ENCODE results near the gene ALDH2. TPM values are rescaled to one million over a fixed set of nuclear protein-coding genes. Genes with fewer than 3 reads are reported as not detected.
"Not testable (repeated sequence)": the region's sequence is repeated elsewhere in the genome, so short reads cannot be mapped to it uniquely, and the experiment has no call there.

The ALDH2 gene
- polyA plus RNA-seq (2011; rRNA removed), result 44.5 and 48.8 TPM in 2 replicates
- polyA minus RNA-seq (2011; rRNA and poly(A)+ RNA removed), result 22.3 and 25.7 TPM in 2 replicates

- peak within 1 kb of the TSS; percentile 73 for H3K4me3 ChIP-seq (ENCODE audit: low read depth, low read length)
- ChIA-PET CTCF (interaction anchor here (0.8 to 1.3 kb wide), 2 partner anchors 13 to 33 kb away, joined by 3 to 4 read pairs; no protein-coding TSS in a partner anchor), POLR2A (interaction anchor here (0.6 kb wide), 1 partner anchor 9 kb away, joined by 6 read pairs; no protein-coding TSS in a partner anchor)
- no peaks in the 10 kb centered on the region for H3K27me3 ChIP-seq (ENCODE audit: control insufficient read depth, insufficient read depth, low read length)
- no peak; the same call in 1 of the 2 replicates for TF ChIP-seq CTCF (IDR thresholded peaks at IDR 0.05; ENCODE audit: insufficient read depth, low read depth, low read length)
- no peak for DNase-seq (ENCODE audit: low read depth)
- H3K36me3 ChIP-seq (ENCODE audit: control insufficient read depth, insufficient read depth, low read length), result no peaks in the 10 kb centered on the region
Observed at GRCh38 chr12:111766608-111767361, at the start of gene ALDH2. TSS of gene ALDH2 (plus strand) at chr12:111766933. CDS start at chr12:111766983, 50 bp downstream.

GRCh38 chr12:111719316-111719715, 47.4 kb upstream of the ALDH2 start:
- DNase-seq (ENCODE audit: low read depth); H3K36me3 ChIP-seq (ENCODE audit: control insufficient read depth, insufficient read depth, low read length); POLR2A ChIA-PET; CTCF ChIA-PET; H3K4me3 ChIP-seq (ENCODE audit: low read depth, low read length); H3K27me3 ChIP-seq (ENCODE audit: control insufficient read depth, insufficient read depth, low read length): not testable (repeated sequence)

GRCh38 chr12:111720457-111720856, 46.3 kb upstream of the ALDH2 start:
- H3K27me3 ChIP-seq (ENCODE audit: control insufficient read depth, insufficient read depth, low read length), result no peaks in the 10 kb centered on the region
- no peak for DNase-seq (ENCODE audit: low read depth)
- POLR2A ChIA-PET, result no interaction called here
- CTCF ChIA-PET, result no interaction called here
- no peak for TF ChIP-seq CTCF (IDR thresholded peaks at IDR 0.05; ENCODE audit: insufficient read depth, low read depth, low read length)
- H3K4me3 ChIP-seq (ENCODE audit: low read depth, low read length), result no peak overlapping the region
- peaks cover 6% of the 10 kb centered on the region; the same call in 1 of the 2 replicates for H3K36me3 ChIP-seq (ENCODE audit: control insufficient read depth, insufficient read depth, low read length)

GRCh38 chr12:111723646-111724360, 42.9 kb upstream of the ALDH2 start:
- H3K36me3 ChIP-seq (ENCODE audit: control insufficient read depth, insufficient read depth, low read length); POLR2A ChIA-PET; CTCF ChIA-PET; DNase-seq (ENCODE audit: low read depth); H3K4me3 ChIP-seq (ENCODE audit: low read depth, low read length); H3K27me3 ChIP-seq (ENCODE audit: control insufficient read depth, insufficient read depth, low read length): not testable (repeated sequence)

- Histone ChIP-seq H3K4me3 (ENCODE audit: low read depth, low read length) (no peak overlapping the region), H3K27me3 (ENCODE audit: control insufficient read depth, insufficient read depth, low read length) (no peaks in the 10 kb centered on the region), H3K36me3 (ENCODE audit: control insufficient read depth, insufficient read depth, low read length) (peaks cover 6% of the 10 kb centered on the region)
- ChIA-PET CTCF (interaction anchor here (0.6 kb wide), 1 partner anchor 32 kb away, joined by 3 read pairs; no protein-coding TSS in a partner anchor), POLR2A (no interaction called here)
- DNase-seq (ENCODE audit: low read depth), result no peak
- TF ChIP-seq CTCF (IDR thresholded peaks at IDR 0.05; ENCODE audit: insufficient read depth, low read depth, low read length), result no peak
Observed at GRCh38 chr12:111728795-111729194, 37.9 kb upstream of the ALDH2 start.

- CTCF ChIA-PET, result no interaction called here
- Histone ChIP-seq H3K27me3 (ENCODE audit: control insufficient read depth, insufficient read depth, low read length) (no peaks in the 10 kb centered on the region), H3K4me3 (ENCODE audit: low read depth, low read length) (no peak overlapping the region), H3K36me3 (ENCODE audit: control insufficient read depth, insufficient read depth, low read length) (peaks cover 6% of the 10 kb centered on the region)
- no peak for TF ChIP-seq CTCF (IDR thresholded peaks at IDR 0.05; ENCODE audit: insufficient read depth, low read depth, low read length)
- DNase-seq (ENCODE audit: low read depth), result no peak
- POLR2A ChIA-PET, result no interaction called here
Observed at GRCh38 chr12:111730420-111730819, 36.3 kb upstream of the ALDH2 start.
